Nucleus accumbens (tissue), 56 donors: Measurements from ENCODE around the gene PF4V1.

Experiments
- DNase-seq, 56 donors: peaks; one replicate each; lab custom pipeline; 2025; lab: John Stamatoyannopoulos, UW

The PF4V1 gene

GRCh38 chr4:73844806-73845205, 8.3 kb upstream of the PF4V1 start:
- no peak for DNase-seq

DNA sequence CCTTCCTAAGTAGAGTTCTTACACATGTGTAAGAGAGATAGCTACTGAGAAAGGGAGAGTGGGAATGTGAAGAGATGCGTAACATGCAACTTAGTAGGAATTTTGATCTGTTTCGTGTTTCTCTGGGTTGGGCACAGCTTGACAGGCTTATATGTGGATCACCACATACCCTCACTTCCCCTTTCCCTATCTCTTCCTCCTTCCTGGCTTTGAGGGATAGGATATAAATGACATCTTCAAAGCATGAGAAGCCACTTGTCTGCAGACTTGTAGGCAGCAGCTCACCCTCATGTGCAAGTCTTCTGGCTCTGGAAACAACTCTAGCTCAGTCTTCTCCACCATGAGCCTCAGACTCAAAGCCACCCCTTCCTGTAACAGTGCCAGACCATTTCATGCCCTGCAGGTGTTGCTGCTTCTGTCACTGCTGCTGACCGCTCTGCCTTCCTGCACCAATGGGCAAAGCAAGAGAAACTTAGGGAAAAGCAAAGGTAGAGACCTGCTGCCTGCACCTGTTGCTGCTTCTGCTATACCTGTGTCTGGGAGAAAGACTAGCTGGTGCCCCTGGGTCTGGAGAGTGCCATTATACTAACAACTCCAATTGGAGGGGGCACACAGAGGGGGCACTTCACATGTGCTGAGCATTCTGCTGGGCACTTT, 5.4 kb upstream of the PF4V1 start:
- no peak for DNase-seq

GRCh38 chr4:73848183-73848777, 4.8 kb upstream of the PF4V1 start:
- no peak for DNase-seq

DNA sequence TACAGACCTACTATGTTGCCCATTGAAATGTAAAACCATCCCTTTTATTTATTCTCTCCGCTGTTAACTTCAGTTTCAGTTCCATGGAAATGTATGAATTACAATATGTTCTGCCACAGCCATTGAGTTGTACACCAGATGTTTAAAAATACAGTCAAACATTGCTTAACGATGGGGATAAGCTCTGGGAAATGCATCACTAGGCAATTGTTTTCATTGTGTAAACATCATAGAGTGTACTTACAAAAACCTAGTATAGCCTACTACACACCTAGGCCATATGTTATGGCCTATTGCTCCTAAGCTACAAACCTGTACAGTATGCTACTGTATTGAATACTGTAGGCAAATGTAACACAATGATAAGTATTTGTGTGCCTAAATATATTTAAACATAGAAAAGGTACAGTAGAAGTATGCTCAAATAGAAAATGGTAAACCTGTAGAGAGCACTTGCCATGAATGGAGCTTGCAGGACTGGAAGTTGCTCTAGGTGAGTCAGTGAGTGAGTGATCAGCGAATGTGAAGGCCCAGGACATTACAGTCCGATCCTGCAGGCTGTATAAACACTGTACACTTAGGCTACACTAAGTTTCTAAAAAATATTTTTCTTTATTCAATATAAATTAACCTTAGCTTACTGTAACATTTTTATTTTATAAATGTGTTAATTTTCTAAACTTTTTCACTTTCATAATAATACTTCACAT, 2.7 kb upstream of the PF4V1 start:
- no peak for DNase-seq

GRCh38 chr4:73851293-73851692, 1.8 kb upstream of the PF4V1 start:
- no peak for DNase-seq

- DNase-seq, result no peak
Observed at GRCh38 chr4:73852771-73853170, 325 bp upstream of the PF4V1 start.

- no peak for DNase-seq
Observed at GRCh38 chr4:73853718-73854473, 800 bp downstream of the PF4V1 start.

GRCh38 chr4:73855406-73855805, 2.3 kb downstream of the PF4V1 start:
- no peak for DNase-seq

GRCh38 chr4:73856518-73856917, 3.4 kb downstream of the PF4V1 start:
- no peak for DNase-seq

DNA sequence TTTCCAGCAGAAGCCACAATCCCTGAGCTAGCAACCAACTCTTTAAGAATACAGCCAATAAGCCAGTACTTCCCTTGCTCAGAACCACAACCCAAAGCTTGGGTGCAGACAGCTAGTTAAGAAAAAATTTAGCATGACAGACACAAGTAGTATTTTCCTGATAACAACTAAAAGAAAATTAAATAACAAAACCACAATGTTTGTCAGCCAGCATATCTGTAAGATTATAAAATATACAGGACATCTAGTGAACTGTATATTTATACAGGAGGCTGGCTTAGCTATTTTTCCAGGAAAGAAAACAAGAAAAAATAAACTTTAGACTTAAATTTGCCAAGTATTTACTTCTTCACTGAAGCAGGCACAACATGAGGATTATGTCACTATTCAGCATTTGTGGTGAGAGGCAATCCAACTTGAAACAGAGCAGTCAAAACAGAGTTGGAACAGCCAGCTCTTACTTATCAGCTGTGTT, 6.6 kb downstream of the PF4V1 start:
- DNase-seq, result no peak

DNA sequence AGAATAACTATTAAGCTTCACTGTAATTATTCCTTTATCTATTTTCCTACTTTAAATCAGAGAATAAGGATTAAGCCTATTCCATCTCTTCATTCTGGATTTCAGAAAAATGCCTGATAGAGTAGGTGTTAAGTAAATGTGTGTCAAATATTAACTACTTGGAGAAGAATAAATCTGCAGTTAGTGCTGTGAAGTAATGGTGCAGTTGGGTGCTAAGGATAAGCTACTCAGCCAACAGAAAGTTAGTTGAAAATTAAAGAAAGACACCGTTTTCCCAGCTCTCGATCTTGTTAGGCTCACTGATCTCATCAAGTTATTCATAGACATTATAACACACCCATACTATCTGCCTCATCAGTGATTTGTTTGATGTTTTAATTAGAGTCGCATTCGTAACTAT, 7.1 kb downstream of the PF4V1 start:
- DNase-seq, result no peak

GRCh38 chr4:73860917-73861316, 7.8 kb downstream of the PF4V1 start:
- no peak for DNase-seq

DNA sequence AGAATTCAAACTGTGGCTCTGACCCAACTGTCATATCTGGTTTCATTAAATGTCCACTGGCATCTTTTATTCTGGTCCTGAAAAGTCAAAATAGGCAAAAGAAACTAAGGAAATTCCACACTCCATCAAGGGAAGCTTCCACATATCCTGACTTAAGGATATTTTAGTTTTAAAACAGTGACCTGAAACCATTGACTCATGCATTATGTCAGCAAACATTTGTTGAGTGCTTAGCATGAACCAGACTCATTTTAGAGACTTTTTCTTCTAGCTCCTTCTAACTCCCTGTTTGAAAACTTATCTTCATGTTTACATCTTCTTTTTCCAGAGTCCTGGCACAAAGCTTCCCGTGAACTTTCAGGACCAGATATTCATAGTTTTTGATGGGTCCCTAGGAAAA, 9.2 kb downstream of the PF4V1 start:
- no peak for DNase-seq

GRCh38 chr4:73864365-73864764, 11.3 kb downstream of the PF4V1 start:
- DNase-seq, result no peak

DNA sequence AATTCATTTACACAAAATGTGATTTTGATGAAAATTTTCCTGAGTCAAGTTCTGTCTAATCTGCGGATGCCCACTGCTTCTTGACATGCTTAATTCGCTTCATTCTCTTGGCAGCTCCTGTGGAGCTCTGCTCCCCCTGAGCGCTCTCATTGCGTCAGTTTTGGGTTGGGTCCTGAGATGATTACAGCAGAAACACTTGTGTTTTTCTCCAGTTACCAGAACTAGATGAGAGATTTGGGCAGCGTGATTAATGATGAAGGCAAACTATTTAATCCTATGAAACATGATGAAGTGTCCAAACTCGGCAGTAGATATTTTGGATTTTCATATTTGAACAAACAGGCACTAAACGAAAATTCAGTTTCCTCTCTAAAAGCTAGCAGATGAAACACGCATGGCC, 11.9 kb downstream of the PF4V1 start:
- no peak for DNase-seq

- no peak for DNase-seq
Observed at GRCh38 chr4:73865431-73866096, 12.5 kb downstream of the PF4V1 start.

DNA sequence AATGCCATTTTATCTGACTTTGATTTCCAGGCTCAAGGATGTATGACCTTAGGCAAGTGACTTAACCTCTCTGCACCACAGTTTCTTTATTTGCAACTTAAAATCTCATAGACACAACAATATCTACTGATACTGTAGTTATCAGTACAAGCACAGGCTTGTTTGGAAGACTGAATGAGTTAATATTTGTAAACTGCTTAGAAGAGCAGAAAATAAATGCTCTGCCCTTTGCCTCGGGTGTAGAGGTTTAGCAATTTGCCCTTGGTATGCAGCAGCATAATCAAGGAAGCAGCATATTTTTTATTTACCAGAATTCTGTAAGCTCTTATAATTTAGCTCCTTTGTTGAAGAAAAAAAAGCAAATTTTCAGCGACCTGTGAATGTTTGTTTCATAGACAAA, 13.2 kb downstream of the PF4V1 start:
- DNase-seq, result no peak

DNA sequence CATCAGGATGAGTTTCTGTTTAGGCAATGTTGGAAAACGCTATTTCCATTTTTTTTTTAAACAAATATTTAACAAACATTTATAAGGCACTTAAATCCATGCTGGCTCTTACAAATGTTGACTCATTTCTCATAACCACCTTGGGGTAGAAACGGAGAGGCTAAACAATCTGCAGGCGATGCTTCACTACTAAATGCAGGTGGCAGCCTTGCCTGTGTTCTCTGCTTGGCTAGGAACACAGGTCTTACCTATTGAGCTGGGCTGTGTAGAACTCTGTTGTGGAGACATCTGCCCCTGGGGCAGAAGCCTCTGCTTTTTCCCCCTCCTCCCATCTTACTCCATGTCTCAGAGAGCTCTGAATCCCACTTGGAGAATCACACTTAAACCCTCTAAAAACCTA, 14.7 kb downstream of the PF4V1 start:
- DNase-seq, result no peak

DNA sequence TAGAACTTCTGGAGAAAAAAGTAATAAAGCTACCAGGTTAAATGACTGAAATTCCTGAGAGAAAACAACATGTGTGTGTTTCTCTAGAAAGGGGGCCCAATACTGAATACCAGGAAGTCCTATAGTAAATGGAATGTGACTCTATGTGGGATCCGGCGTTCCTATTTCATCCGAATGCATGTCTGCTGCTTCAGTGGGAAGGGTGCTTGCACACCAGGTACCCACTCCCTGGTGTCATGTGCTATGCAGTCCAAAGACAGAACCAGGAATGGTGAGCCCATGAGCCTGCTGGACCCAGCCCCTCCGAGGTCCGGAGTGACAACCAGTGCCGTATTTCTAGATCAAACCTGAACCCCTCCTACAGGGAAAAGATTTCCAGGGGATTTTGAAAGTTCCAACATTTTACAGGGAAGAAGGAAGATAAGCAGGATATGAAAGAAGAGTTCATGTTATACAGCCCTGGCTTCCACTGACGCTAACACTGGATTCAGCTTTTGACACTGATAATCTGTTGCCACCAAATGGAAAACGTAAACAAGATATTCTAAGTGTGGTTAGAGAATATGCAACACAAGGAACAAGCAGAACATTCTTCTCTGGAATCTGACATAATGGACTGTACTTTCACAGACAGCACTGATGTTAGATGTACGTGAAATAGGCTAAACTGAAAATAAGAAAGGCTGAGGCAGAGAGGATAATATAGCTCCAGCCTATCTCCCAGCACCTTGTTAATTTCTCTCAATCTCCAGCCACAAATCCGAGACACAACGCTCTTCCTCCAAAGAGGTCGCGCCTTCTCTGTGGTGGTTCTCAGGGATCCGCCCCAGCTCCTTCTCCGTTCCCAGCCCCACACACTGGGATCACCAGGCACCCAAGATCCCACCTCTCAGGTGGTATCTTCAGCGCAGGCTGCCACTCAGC, 15.4 kb downstream of the PF4V1 start:
- DNase-seq, result no peak
